Keratinocyte (primary cell): ENCODE data around the gene POLR1H. TPM values are rescaled to one million over a fixed set of nuclear protein-coding genes. Genes with fewer than 3 reads are reported as not detected.

Experiments used
- DNase-seq: peaks from one replicate; pipeline ENCODE4 v3.0.0-alpha.2; 2011; ENCODE audit warnings: low read depth, missing footprints, low spot score
- FAIRE-seq: peaks from 2 replicates; lab custom pipeline; 2011; peaks lifted over from hg19 to GRCh38; lab: Jason Lieb, UNC
- H2AFZ ChIP-seq: 2 replicates; pipeline ENCODE4 v1.6.0; 2012; ENCODE audit warnings: low read length, control low read depth, inconsistent platforms; ENCODE audit not compliant: control insufficient read depth
- H3K27ac ChIP-seq: 2 replicates; pipeline ENCODE4 v1.5.1; 2011; ENCODE audit warnings: low read length; ENCODE audit not compliant: control insufficient read depth, insufficient read depth
- H3K27me3 ChIP-seq: 3 replicates; pipeline ENCODE4 v1.6.0; 2011; ENCODE audit warnings: low read length; ENCODE audit not compliant: control insufficient read depth, insufficient read depth; ENCODE audit errors: extremely low read depth
- H3K36me3 ChIP-seq, 2 experiments: 2 replicates in 1 of 2; 3 replicates in 1 of 2; pipeline ENCODE4 v1.5.1; 2011; ENCODE audit warnings: low read length in 2 of 2, mild to moderate bottlenecking in 1 of 2; ENCODE audit not compliant: control insufficient read depth in 2 of 2, insufficient read depth in 2 of 2; ENCODE audit errors: extremely low read depth in 1 of 2
- H3K4me1 ChIP-seq: 3 replicates; pipeline ENCODE4 v1.5.1; 2011; ENCODE audit warnings: low read length; ENCODE audit not compliant: control insufficient read depth, insufficient read depth; ENCODE audit errors: extremely low read depth
- H3K4me2 ChIP-seq: 3 replicates; pipeline ENCODE4 v1.6.0; 2011; ENCODE audit warnings: low read depth, low read length; ENCODE audit not compliant: control insufficient read depth, insufficient read depth; ENCODE audit errors: extremely low read depth
- H3K4me3 ChIP-seq, 3 experiments: fragments of 200-600 bp in 1 of 3; sonication (generic) in 1 of 3; 2 replicates in 2 of 3; 3 replicates in 1 of 3; pipeline ENCODE4 v1.5.1; 2011 to 2016; ENCODE audit warnings: low read length in 3 of 3, mild to moderate bottlenecking in 3 of 3, control low read depth in 2 of 3, inconsistent platforms in 1 of 3, low read depth in 1 of 3, mixed read lengths in 1 of 3, mixed run types in 1 of 3, moderate library complexity in 1 of 3; ENCODE audit not compliant: control insufficient read depth in 2 of 3, insufficient read depth in 2 of 3; ENCODE audit errors: extremely low read depth in 1 of 3
- H3K79me2 ChIP-seq: 2 replicates; pipeline ENCODE4 v1.6.0; 2012; ENCODE audit warnings: low read length; ENCODE audit not compliant: control insufficient read depth, insufficient read depth
- H3K9ac ChIP-seq: 3 replicates; pipeline ENCODE4 v1.6.0; 2011; ENCODE audit warnings: low read length; ENCODE audit not compliant: control insufficient read depth, insufficient read depth; ENCODE audit errors: extremely low read depth
- H3K9me1 ChIP-seq: 3 replicates; pipeline ENCODE4 v1.6.0; 2011; ENCODE audit warnings: low read length; ENCODE audit not compliant: control insufficient read depth, insufficient read depth; ENCODE audit errors: extremely low read depth
- H3K9me3 ChIP-seq: 2 replicates; pipeline ENCODE4 v1.5.1; 2012; ENCODE audit warnings: low read depth, low read length; ENCODE audit not compliant: control insufficient read depth
- H4K20me1 ChIP-seq: 3 replicates; pipeline ENCODE4 v1.6.0; 2011; ENCODE audit warnings: low read length; ENCODE audit not compliant: control insufficient read depth, insufficient read depth; ENCODE audit errors: extremely low read depth
- CTCF ChIP-seq, 3 experiments: IDR thresholded peaks in 1 of 3; conservative IDR thresholded peaks in 1 of 3; optimal IDR thresholded peaks in 1 of 3; 2 replicates in 2 of 3; 3 replicates in 1 of 3; pipeline versions ENCODE3 to v1.5.1; 2011; ENCODE audit warnings: low read length in 3 of 3, mild to moderate bottlenecking in 3 of 3, moderate library complexity in 2 of 3, control low read depth in 1 of 3, inconsistent platforms in 1 of 3; ENCODE audit not compliant: insufficient read depth in 2 of 3; ENCODE audit errors: extremely low read depth in 1 of 3
- EZH2 ChIP-seq: IDR thresholded peaks from one replicate; pipeline ENCODE4 v1.6.1; 2012; ENCODE audit warnings: inconsistent platforms, mild to moderate bottlenecking, low read length, moderate library complexity
- dilution Hi-C: fragments of 300-500 bp; cut with MboI; formaldehyde crosslinking; loops from one replicate; pipeline ENCODE4 v1.7.0; 2020; ENCODE audit warnings: low sequenced_read_pairs; ENCODE audit not compliant: extremely low pct_ligation_motif_present
- polyA plus RNA-seq, 5 experiments: library from polyadenylated mRNA; depleted of rRNA in 3 of 5; stranded (reverse) in 3 of 5; stranded (forward) in 1 of 5; unstranded in 1 of 5; fragments of >200 nt; gene quantifications; 1 replicate in 1 of 5; 2 replicates in 3 of 5; 3 replicates in 1 of 5; pipeline versions ENCODE4 v1.2.1 to v1.2.3, GENCODE V29; 2011 to 2012; ENCODE audit warnings: missing spikeins in 2 of 5, low read depth in 1 of 5, low replicate concordance in 1 of 5

Gene POLR1H
- polyA plus RNA-seq, 1 donor (not counting 4 experiments of a cell fraction or from before 2014, with no cell fraction given), result 28.8 TPM

GRCh38 chr6:30073489-30074235 is 12.6 kb downstream of the POLR1H start:
- Histone ChIP-seq H3K9ac (peak overlapping the region; percentile 74), H3K4me1 (peaks cover 15% of the 10 kb centered on the region), H3K9me1 (no peaks in the 10 kb centered on the region), H3K4me3 (peak overlapping the region; percentile 59 to 90 (median 77)), H4K20me1 (no peaks in the 10 kb centered on the region), H3K27ac (no peak overlapping the region), H3K4me2 (peak overlapping the region; percentile 95), H2AFZ (no peak overlapping the region), H3K36me3 (peaks cover 4 to 7% of the 10 kb centered on the region in 2 experiments), H3K9me3 (no peaks in the 10 kb centered on the region), H3K79me2 (peaks cover 2% of the 10 kb centered on the region), H3K27me3 (peaks cover 4% of the 10 kb centered on the region)
- TF ChIP-seq EZH2, result no peak
- peak in 1 of 3 experiments; percentile 0 for TF ChIP-seq CTCF (optimal IDR thresholded peaks at IDR 0.05 in 1 of 3, IDR thresholded peaks at IDR 0.05 in 1 of 3, conservative IDR thresholded peaks at IDR 0.05 in 1 of 3; ENCODE audit: extremely low read depth in 1 of 3, insufficient read depth in 2 of 3, low read length in 3 of 3)
- FAIRE-seq (no peak), DNase-seq (no peak)
- dilution Hi-C loops, result loop anchor here (10.0 kb wide), 1 partner anchor 61 kb away; the partner anchor contains the start of gene TRIM40

- DNase-seq, result no peak
- FAIRE-seq, result peak; percentile 9
- H3K27me3 ChIP-seq, result peaks cover 4% of the 10 kb centered on the region
- peaks cover 4 to 7% of the 10 kb centered on the region in 2 experiments for H3K36me3 ChIP-seq
- peak overlapping the region; percentile 95 for H3K4me2 ChIP-seq
- peak overlapping the region; percentile 59 to 90 (median 77) for H3K4me3 ChIP-seq
- H3K79me2 ChIP-seq, result no peaks in the 10 kb centered on the region
- H3K9ac ChIP-seq, result peak overlapping the region; percentile 74
- no peaks in the 10 kb centered on the region for H3K9me1 ChIP-seq
- peak overlapping the region; percentile 63 for H2AFZ ChIP-seq
- TF ChIP-seq EZH2, result no peak
- peak in 1 of 3 experiments; percentile 0 for TF ChIP-seq CTCF (optimal IDR thresholded peaks at IDR 0.05 in 1 of 3, IDR thresholded peaks at IDR 0.05 in 1 of 3, conservative IDR thresholded peaks at IDR 0.05 in 1 of 3; ENCODE audit: extremely low read depth in 1 of 3, insufficient read depth in 2 of 3, low read length in 3 of 3)
- peak overlapping the region; percentile 63 for H3K27ac ChIP-seq
- dilution Hi-C loops, result loop anchor here (10.0 kb wide), 1 partner anchor 60 kb away; the partner anchor contains the start of gene TRIM40
- H4K20me1 ChIP-seq, result no peaks in the 10 kb centered on the region
- no peaks in the 10 kb centered on the region for H3K9me3 ChIP-seq
- H3K4me1 ChIP-seq, result peaks cover 15% of the 10 kb centered on the region
Measured at GRCh38 chr6:30074331-30075093, 13.4 kb downstream of the POLR1H start.
